Calu3 (cell line): ENCODE results near the gene GATAD2B. TPM values are rescaled to one million over a fixed set of nuclear protein-coding genes. Genes with fewer than 3 reads are reported as not detected.
"Not testable (repeated sequence)": the region's sequence is repeated elsewhere in the genome, so short reads cannot be mapped to it uniquely, and the experiment has no call there.

Experiments
- BruUV-seq: library from RNA; stranded (reverse); fragments of 400-500 nt; replicated peaks from 2 replicates; lab custom pipeline; 2021; lab: Mats Ljungman, UMichigan
- CTCF ChIA-PET: fragments of 300-600 bp; sonication (Branson Sonifier 250); formaldehyde crosslinking; loops from one replicate; lab custom pipeline; 2022; ENCODE audit warnings: antibody characterized with exemption; lab: Charles Lee
- DNase-seq: peaks from one replicate; pipeline ENCODE4 v3.0.0; 2022
- H3K27ac Mint-ChIP-seq: one replicate; pipeline ENCODE4 v1.8.0; 2022; ENCODE audit warnings: mixed read lengths; ENCODE audit not compliant: unreplicated experiment
- H3K27me3 Mint-ChIP-seq: one replicate; pipeline ENCODE4 v1.8.0; 2022; ENCODE audit warnings: mixed read lengths; ENCODE audit not compliant: unreplicated experiment
- H3K36me3 Mint-ChIP-seq: one replicate; pipeline ENCODE4 v1.8.0; 2022; ENCODE audit warnings: mild to moderate bottlenecking, moderate library complexity, mixed read lengths; ENCODE audit not compliant: insufficient read depth, unreplicated experiment
- H3K4me1 Mint-ChIP-seq: one replicate; pipeline ENCODE4 v1.8.0; 2022; ENCODE audit warnings: mild to moderate bottlenecking, low read depth, mixed read lengths; ENCODE audit not compliant: unreplicated experiment
- H3K4me3 Mint-ChIP-seq: one replicate; pipeline ENCODE4 v1.8.0; 2022; ENCODE audit warnings: mild to moderate bottlenecking, low read depth, moderate library complexity, mixed read lengths; ENCODE audit not compliant: unreplicated experiment
- H3K9me3 Mint-ChIP-seq: one replicate; pipeline ENCODE4 v1.8.0; 2022; ENCODE audit warnings: low read depth, mixed read lengths; ENCODE audit not compliant: unreplicated experiment
- intact Hi-C: fragments of 100-400 bp; cut with micrococcal nuclease; formaldehyde crosslinking; loops from one replicate; pipeline ENCODE4 v1.10.0; 2022; ENCODE audit not compliant: unreplicated experiment
- total RNA-seq: library from RNA; stranded (reverse); gene quantifications from 2 replicates; pipeline ENCODE4 v1.2.3, GENCODE V29; 2022
- TF ChIP-seq, protein P1 (sequence below): fragments of 200-600 bp; IDR thresholded peaks from one replicate; pipeline ENCODE4 v1.8.0; 2022; ENCODE audit warnings: antibody characterized with exemption; ENCODE audit not compliant: unreplicated experiment

The GATAD2B gene
- total RNA-seq, 1 experiment from 2014 or later, result 62.5 TPM

DNA sequence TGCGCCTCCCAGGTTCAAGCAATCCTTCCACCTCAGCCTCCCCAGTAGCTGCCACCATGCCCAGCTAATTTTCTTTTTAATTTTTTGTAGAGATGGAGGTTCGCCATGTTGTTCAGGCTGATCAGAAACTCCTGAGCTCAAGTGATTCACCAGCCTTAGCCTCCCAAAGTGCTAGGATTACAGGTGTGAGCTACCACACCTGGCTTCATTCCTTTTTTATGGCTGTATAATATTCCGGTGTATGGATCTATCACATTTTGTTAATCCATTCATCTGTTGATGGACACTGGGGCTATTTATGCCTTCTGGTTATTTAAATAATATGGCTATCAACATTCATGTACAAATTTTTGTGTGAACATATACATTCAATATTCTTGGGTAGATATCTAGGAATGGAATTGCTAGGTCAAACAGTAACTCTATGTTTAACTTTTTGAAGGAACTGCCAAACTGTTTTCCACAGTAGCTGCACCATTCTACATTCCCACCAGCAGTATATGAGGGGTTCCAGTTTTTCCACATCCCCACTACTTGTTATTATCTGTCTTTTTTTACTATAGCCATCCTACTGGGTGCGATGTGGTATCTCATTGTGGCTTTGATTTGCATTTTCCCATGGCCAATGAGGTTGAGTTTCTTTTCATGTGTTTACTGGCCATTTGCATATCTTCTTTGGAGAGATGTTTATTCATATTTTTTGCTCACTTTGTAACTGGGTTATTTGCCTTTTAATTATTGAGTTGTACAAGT is 136.6 kb downstream of the GATAD2B start:
- TF ChIP-seq, protein P1, sequence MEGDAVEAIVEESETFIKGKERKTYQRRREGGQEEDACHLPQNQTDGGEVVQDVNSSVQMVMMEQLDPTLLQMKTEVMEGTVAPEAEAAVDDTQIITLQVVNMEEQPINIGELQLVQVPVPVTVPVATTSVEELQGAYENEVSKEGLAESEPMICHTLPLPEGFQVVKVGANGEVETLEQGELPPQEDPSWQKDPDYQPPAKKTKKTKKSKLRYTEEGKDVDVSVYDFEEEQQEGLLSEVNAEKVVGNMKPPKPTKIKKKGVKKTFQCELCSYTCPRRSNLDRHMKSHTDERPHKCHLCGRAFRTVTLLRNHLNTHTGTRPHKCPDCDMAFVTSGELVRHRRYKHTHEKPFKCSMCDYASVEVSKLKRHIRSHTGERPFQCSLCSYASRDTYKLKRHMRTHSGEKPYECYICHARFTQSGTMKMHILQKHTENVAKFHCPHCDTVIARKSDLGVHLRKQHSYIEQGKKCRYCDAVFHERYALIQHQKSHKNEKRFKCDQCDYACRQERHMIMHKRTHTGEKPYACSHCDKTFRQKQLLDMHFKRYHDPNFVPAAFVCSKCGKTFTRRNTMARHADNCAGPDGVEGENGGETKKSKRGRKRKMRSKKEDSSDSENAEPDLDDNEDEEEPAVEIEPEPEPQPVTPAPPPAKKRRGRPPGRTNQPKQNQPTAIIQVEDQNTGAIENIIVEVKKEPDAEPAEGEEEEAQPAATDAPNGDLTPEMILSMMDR, result no peak
- H3K4me1 Mint-ChIP-seq, result peaks cover 9% of the 10 kb centered on the region
- CTCF ChIA-PET, result interaction anchor here (0.5 kb wide), 1 partner anchor 42 kb away, joined by 3 read pairs; no protein-coding TSS in a partner anchor
- H3K36me3 Mint-ChIP-seq, result peaks cover 8% of the 10 kb centered on the region
- peaks cover 40% of the 10 kb centered on the region for H3K27me3 Mint-ChIP-seq
- no peak overlapping the region for H3K4me3 Mint-ChIP-seq
- BruUV-seq, result no TSS peak
- intact Hi-C loops, result no loop called here
- no peak for DNase-seq
- no peak overlapping the region for H3K27ac Mint-ChIP-seq
- H3K9me3 Mint-ChIP-seq, result no peaks in the 10 kb centered on the region

DNA sequence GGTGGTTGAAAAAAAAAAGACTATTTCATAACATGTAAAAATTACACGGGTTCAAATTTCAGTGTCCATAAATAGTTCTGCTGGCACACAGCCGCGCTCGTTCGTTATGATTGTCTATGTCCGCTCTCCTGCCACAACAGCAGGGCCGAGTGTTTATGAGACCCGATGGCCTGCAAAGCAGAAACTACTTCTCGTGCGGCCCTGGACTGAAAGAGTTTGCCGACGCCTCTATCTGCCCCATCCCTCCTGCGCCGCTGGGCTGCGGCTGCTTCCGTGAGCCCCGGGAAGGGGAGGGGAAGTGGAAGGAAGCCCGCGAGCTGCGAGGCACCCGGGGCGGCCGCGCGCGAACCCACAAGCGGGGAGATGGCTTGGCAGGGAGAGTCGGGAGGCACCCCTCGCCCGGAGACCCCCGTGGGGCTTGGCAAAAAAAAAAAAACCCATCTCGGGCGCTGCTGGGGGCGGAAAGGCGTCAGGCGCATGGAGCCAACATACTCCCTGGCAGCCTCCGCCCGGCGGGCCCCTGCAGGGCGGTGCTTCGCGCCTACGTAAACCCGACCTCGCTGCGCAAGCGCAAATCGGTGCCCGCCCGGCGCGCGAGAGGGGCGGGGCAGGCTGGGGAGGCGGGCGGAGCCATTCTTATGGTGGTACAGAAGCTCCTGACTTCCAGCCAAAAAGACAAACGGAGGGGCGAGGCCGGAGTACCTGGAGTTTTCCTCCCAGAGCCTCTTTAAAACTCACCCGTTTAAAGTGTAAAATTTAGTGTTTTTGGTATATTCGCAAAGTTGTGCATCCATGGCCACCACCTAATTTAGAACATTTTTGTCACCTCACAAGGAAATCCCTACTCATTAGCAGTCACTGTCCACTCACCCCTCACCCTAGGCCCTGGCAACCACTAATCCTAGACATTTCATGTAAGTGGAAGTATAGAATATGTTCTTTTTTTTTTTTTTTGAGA is 139.3 kb downstream of the GATAD2B start:
- TF ChIP-seq, protein P1, result no peak
- BruUV-seq, result TSS peak; percentile 99
- intact Hi-C loops, result no loop called here
- H3K9me3 Mint-ChIP-seq, result no peaks in the 10 kb centered on the region
- peak overlapping the region; percentile 76 for H3K4me3 Mint-ChIP-seq
- H3K27ac Mint-ChIP-seq, result peak overlapping the region; percentile 28
- CTCF ChIA-PET, result interaction anchor here (0.6 to 1.0 kb wide), 3 partner anchors 9 to 75 kb away, joined by 3 to 4 read pairs (median 4); no protein-coding TSS in a partner anchor
- peak; percentile 96 for DNase-seq
- peaks cover 8% of the 10 kb centered on the region for H3K4me1 Mint-ChIP-seq
- peaks cover 8% of the 10 kb centered on the region for H3K36me3 Mint-ChIP-seq
- peaks cover 30% of the 10 kb centered on the region for H3K27me3 Mint-ChIP-seq

DNA sequence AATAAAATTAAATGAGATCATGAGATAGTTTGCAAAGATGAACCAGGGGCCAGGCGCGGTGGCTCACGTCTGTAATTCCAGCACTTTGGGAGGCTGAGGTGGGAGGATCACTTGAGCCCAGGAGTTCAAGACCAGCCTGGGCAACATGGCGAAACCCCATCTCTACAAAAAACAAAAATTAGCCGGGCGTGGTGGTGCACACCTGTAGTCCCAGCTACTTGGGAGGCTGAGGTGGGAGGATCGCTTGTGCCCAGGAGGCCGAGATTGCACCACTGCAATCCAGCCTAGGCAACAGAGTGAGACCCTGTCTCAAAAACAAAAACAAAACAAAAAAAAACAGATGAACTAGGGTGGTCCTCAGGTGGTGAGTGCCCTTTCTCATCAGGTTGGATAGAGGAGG is 140.1 kb downstream of the GATAD2B start:
- BruUV-seq, H3K4me3 Mint-ChIP-seq, H3K9me3 Mint-ChIP-seq, H3K4me1 Mint-ChIP-seq, H3K36me3 Mint-ChIP-seq, H3K27ac Mint-ChIP-seq, intact Hi-C loops, DNase-seq: not testable (repeated sequence)
- peaks cover 22% of the 10 kb centered on the region for H3K27me3 Mint-ChIP-seq
- CTCF ChIA-PET, result interaction anchor here (0.6 to 0.7 kb wide), 2 partner anchors 50 to 234 kb away, joined by 3 to 5 read pairs; no protein-coding TSS in a partner anchor

- no peaks in the 10 kb centered on the region for H3K9me3 Mint-ChIP-seq
- TF ChIP-seq, protein P1, result no peak
- H3K36me3 Mint-ChIP-seq, result peaks cover 17% of the 10 kb centered on the region
- H3K27ac Mint-ChIP-seq, result no peak overlapping the region
- no peak overlapping the region for H3K4me3 Mint-ChIP-seq
- no peaks in the 10 kb centered on the region for H3K4me1 Mint-ChIP-seq
- no TSS peak for BruUV-seq
- intact Hi-C loops, result no loop called here
- DNase-seq, result no peak
- peaks cover 14% of the 10 kb centered on the region for H3K27me3 Mint-ChIP-seq
- CTCF ChIA-PET, result interaction anchor here (0.7 kb wide), 2 partner anchors 9 to 185 kb away, joined by 3 read pairs; no protein-coding TSS in a partner anchor
Observed at GRCh38 chr1:153780551-153780950, 142.2 kb downstream of the GATAD2B start.
